Measurements from ENCODE around the gene RNF10.

- TF ChIP-seq POLR2AphosphoS5 (IDR thresholded peaks at IDR 0.05) (no peak), POLR2A (IDR thresholded peaks at IDR 0.05) (no peak), CTCF (IDR thresholded peaks at IDR 0.05) (no peak), EP300 (IDR thresholded peaks at IDR 0.05) (no peak)
Measured at GRCh38 chr12:120504587-120504986, 29.6 kb upstream of the RNF10 start.

Data from stomach (tissue), 4 donors.